ENCODE measurements around the gene EIF4E.
"Not testable (repeated sequence)": the region's sequence is repeated elsewhere in the genome, so short reads cannot be mapped to it uniquely, and the experiment has no call there.

The EIF4E gene

DNA sequence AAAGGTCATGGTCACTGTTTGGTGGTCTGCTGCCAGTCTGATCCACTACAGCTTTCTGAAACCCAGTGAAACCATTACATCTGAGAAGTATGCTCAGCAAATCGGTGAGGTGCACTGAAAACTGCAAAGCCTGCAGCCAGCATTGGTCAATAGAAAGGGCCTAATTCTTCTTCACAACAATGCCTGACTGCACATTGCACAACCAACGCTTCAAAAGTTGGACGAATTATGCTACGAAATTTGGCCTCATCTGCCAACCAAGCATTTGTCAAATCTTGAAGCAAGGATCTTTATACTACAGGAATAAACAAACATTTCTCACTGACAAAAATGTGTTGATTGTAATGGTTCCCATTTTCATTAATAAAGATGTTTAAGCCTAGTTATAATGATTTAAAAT lies 90.4 kb downstream of the EIF4E start:
- Mint-ChIP-seq H3K36me3 (peaks cover 4% of the 10 kb centered on the region), H3K27ac (no peak overlapping the region), H3K4me3 (no peak overlapping the region), H3K9me3 (peaks cover 4% of the 10 kb centered on the region), H3K4me1 (peaks cover 7% of the 10 kb centered on the region), H3K27me3 (peaks cover 1% of the 10 kb centered on the region)
- no peak for ATAC-seq (ENCODE audit: low read depth)
- no peak for DNase-seq (ENCODE audit: low spot score in 2 of 2)

DNA sequence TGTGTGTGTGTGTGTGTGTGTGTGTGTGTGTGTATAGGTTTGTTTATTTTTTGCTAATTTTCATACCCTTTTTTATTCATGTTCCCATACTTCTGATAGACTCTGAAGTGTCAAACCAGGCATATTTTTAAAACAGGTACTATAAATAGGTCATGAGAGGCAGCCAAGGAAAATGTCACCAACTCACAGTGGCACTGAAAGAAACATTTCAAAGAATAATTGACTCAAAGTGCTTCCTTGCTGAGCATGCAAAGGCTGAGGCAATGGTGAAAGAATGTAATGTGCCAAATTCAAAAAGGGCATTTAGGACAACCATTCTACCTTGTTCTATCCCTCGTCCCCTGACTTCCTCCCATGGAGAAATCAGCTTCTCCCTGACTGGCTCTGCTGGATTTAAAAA lies 95.5 kb downstream of the EIF4E start:
- H3K9me3 Mint-ChIP-seq, result no peaks in the 10 kb centered on the region
- DNase-seq (ENCODE audit: low spot score in 2 of 2) (no peak), ATAC-seq (ENCODE audit: low read depth) (no peak)
- H3K27me3 Mint-ChIP-seq, result no peaks in the 10 kb centered on the region
- H3K4me3 Mint-ChIP-seq, result no peak overlapping the region
- H3K4me1 Mint-ChIP-seq, result no peaks in the 10 kb centered on the region
- H3K27ac Mint-ChIP-seq, result no peak overlapping the region
- H3K36me3 Mint-ChIP-seq, result no peaks in the 10 kb centered on the region

DNA sequence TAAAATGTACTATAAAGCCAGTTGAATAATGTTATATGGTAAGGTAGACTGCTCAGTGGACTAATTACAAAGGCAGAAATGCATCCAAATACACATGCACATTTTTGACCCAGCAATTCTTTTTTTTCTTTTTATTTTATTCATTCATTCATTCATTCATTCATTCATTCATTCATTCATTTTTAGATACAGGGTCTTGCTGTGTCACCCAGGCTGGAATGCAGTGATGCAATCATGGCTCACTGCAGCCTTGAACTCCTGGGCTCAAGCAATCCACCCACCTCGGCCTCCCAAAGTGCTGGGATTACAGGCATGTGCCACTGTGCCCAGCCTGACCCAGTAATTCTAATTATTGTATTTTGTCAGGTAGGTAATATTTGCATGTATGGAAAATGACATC lies 97.9 kb downstream of the EIF4E start:
- H3K27me3 Mint-ChIP-seq, result not testable (repeated sequence)

More for the DNA sequence above, 97.9 kb downstream of the EIF4E start:
- H3K36me3 Mint-ChIP-seq; H3K9me3 Mint-ChIP-seq; H3K4me1 Mint-ChIP-seq; H3K27ac Mint-ChIP-seq; H3K4me3 Mint-ChIP-seq; DNase-seq (ENCODE audit: low spot score in 2 of 2); ATAC-seq (ENCODE audit: low read depth): not testable (repeated sequence)
